GM18868 (cell line): ENCODE results near the gene TMUB1.

ENCODE experiments used
- ATAC-seq: cut with Tn5 transposase; IDR thresholded peaks from one replicate; pipeline ENCODE4 v1.9.1; 2021; ENCODE audit warnings: mild to moderate bottlenecking, moderate library complexity; ENCODE audit not compliant: unreplicated experiment

TMUB1 gene

DNA sequence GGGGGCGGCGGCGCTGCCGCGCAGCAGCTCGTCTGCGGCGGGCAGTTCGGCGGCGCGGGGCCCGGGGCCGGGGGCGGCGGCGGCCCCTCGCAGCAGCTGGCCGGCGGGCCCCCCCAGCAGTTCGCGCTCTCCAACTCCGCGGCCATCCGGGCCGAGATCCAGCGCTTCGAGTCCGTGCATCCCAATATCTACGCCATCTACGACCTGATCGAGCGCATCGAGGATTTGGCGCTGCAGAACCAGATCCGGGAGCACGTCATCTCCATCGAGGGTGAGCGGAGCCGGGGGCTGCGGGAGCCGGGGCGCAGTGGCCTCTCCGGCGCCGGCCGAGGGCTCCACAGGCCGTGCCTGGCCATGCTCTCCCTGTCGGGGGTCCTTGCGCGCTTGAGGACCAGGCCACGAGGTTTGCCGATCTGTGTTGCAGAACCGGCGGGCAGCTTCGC, 3.5 kb upstream of the TMUB1 start:
- no peak for ATAC-seq

DNA sequence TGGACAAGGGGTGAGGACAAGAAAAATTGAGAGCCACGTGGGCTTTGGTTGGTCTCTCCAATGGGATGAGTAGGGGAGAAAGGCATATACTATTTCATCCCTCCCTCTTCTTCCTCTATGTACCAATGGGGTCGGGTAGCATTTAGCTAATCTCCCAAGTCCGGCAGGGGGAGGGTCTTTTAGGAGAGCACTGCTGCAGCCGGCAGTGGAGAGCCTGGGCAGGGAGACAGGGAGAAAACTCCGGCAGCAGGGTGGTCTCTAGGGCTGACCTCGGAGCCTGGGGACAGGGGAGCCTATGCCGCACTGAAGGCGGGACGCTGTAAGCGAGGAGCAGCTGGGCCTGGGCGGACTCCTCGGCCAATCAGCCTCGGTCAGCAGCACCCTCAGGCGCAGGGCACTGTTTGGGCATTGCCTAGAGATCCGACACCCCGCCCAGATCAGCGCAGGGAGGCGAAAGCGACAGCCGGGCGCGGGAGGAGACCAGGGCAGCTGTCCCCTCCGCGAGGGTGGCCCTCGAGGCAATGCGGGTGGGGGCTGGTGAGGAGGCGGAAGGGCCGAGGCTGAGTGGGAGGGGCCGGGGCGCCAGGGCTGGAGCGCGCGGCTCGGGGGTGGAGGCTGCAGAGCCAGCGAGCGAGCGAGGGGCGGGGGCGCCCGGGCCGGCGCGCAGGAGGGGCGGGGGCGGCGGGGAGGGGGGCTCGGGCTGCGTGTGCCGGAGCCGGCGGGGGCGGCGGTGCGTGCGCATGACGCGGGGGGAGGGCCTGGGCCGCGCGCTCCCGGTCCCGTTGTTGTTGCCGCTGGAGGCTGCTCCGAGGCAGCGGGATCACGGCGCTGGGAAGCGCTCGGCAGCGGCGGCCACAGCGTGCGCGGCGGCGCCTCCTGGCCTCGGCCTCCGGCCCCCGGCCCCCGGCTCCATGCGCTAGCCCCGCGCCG, 2.7 kb upstream of the TMUB1 start, which contains the start of gene AGAP3:
Gene AGAP3 (plus strand): TSS at position 785 of the 930 bp plus-strand sequence. CDS start 267 bp downstream, outside the sequence.
- peak; percentile 39 for ATAC-seq

DNA sequence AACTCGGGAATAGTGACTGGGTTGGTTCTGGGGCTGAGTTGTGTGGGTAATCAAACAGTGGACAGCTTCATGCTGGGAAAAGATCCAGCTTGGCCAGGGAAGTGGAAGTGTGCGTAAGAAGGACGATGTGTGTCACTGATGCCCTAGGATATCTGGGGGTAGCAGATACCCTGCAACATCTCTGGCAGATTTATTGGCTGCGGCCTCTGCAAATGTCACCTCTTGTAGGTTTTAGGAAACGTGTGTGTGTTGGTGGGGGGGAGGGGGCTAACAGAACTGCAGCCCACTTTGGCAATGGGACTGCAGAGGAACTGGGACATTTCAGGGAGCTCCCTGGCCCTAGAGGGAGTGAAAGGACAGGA, 2.0 kb upstream of the TMUB1 start:
- no peak for ATAC-seq

DNA sequence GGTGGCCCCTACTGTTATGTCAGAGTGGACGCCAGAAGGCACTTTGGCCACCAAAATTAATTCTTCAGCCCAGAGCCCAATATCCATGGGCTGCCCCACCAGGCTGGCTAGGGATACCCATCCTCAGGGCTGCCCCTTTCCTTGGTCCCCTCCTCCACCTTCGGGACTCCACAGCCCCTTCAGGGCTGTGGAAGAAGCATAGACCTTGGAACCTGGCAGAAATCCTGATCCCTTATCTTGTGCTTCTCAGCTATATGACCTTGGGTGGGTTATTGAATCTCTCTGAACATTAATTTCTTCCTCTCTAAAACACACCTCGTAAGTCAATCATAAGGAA, 499 bp upstream of the TMUB1 start:
- ATAC-seq, result no peak

DNA sequence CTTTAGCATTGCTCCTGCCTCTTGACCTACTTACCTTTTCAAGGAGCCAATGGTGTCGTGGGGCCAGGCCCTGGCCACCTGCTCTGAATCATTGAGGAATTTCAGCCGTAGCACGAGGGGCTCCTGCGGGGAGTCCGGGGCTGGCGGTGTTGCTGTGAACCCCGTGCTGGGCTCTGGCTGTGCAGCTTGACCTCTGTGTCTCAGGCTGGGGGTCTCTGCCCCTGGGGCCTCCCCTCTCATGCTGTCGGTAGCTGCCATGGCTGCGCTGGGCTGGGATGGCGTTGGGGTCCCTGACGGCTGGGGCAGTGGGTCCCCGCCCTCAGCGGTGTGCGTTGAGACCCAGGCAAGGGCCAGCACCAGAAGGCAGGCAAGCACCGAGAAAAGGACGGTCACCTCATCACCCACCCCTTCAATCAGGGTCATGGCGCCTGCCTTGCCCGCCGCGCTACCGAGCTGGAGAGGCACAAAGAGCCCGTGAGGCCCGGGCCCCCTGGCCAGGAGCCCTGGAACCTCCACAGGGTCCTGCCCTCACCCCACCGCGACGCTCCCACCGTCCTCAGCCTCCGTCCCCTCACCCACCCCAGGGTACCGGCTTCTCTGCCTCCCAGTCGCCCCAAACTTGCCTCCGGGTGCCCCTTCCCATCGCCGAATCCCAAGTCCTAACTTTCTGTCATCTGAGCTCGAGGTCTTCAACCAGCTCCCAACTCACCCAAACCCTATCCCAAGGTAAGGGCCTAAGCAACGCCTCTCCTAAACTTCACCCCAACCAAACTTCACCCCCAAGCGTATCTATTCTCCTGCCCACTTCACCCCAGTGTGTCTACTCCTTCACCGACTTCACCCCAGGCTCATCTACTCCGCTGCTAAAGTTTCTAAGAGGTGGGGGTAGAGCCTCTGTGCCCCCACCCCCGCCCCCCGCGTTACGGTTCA, 887 bp downstream of the TMUB1 start:
- no peak for ATAC-seq

DNA sequence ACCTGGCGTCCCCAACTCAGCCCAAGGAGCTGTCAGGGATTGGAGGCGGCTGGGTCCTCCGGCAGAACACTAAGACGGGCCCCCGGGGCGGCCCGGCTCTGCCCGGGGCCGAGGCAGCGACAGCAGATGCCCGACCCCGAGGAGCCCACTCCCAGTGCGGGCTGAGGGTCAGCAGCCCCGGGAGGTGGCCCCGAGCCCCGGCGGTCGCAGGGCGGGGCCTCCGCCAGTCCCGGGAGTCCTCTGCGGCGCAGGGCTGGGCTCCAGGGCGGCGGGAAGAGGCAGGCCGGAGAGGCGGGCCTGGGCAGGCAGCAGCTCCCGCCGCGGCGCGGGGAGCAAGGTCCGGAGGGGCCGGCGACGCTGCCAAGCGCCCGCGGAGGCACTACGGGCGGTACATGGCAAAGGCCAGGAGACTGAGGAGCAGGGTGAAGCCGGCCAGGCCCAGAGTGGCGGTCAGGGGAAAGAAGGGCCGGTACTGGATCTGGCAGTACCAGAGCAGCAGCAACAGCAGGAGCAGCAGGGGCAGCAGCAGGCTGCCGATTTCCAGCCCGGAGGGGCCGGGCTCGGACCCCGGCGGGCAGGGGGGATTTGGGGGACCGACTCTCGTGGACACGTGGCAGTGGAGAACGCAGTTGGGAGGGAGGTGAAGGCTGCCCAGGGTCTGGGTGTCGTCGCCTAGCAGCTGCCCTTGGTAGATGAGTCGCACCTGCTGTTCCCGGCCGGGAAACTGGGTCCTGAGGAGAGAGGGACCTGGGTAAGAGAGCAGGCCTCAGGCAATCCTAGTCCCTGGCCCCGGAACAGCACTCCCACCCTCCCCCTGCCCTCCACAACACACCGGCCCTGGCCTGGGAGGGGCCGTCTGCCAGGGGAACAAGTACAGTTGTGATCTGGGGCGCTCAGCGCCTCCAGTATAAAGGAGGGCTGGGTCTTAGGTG, 1.9 kb downstream of the TMUB1 start:
- no peak for ATAC-seq

DNA sequence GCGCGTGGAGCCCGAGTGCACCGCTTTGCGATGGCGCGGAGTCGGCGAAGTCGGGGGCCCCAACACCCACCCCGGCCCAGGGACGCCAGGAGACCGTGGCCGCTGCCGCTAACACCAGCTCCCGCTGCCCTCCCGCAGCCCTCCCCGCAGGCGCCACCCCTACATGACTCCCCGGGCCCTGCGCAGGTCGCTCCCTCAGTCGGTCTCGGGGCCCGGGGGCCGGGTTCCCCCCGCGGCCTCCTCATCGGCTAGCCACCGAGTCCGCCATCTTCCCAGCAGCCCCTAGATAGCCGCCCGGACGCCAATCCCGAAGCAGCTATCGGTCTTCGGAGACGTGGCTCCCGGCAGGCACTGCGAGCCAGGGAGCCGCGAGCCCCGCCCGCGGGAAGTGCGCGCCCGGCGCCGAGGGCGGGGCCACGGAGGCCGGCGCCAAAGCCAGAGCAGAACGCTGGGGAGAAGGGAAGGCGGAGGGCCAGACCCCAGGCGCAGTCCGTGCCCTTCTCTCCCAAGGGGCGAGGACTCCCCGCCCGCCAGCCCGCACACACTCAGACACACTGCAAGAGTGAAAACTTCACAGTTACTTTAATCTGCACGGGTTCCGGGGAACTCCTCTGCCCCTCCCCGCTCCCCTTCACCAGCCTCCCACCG, 2.6 kb downstream of the TMUB1 start, which contains the start of gene FASTK:
Gene FASTK (minus strand): TSS at position 288 of the 648 bp plus-strand sequence. CDS start 43 bp downstream, at position 245.
- ATAC-seq, result peak; percentile 79

DNA sequence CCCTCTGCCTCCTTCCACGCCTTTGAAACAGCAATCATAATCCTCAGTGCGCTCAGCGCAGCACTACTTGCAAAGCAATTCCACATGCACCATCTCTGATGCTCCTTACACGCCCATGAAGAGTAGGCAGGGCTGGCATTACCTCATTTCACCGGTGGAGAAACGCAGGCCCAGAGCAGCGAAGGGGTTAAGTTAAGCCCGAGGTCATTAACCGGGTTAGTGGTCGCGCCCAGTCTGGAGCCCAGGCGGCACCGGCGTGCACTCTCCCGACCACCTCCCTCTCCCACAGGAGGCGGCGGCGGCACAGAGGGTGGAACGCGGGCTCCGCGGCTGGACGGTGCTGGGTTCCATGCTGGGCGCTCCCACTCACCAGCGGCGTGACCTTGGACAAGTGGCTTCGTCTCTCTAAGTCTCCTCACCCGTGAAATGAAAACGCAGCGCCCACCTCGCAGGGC, 3.2 kb downstream of the TMUB1 start:
- ATAC-seq, result no peak

DNA sequence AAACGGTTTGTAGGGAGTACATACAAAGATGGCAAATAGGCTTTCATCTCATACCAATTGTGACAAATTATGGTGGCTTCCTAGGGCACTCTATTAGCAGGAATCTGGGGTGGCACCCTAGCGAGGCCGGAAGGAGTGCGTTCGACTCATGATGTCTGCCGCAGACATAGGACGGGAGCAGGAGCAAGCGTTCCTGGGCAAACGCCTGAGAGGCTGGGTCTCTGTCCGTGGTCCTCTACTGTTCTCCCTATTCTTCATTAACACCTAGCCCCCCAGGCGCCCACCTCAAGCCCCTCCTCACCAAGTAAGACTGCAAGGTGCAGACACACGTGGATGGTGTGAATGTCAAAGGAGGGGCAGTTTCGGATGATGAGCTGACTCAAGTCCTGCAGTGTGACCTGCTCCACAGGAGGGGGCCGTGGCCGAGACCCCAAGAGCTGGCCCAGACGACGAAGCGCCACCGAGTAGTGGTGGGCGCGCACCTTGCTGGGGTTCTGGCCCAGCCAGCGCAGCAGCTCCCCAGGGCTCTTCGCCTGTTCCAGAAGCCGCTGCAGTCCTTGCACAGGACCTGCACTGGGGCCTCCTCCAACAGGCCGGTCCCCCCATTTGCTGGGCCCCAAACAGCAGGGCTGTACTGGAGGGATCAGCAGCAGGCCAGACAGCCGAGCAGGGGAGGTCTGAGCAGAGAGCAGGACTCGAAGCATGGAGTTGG, 3.9 kb downstream of the TMUB1 start:
- no peak for ATAC-seq

DNA sequence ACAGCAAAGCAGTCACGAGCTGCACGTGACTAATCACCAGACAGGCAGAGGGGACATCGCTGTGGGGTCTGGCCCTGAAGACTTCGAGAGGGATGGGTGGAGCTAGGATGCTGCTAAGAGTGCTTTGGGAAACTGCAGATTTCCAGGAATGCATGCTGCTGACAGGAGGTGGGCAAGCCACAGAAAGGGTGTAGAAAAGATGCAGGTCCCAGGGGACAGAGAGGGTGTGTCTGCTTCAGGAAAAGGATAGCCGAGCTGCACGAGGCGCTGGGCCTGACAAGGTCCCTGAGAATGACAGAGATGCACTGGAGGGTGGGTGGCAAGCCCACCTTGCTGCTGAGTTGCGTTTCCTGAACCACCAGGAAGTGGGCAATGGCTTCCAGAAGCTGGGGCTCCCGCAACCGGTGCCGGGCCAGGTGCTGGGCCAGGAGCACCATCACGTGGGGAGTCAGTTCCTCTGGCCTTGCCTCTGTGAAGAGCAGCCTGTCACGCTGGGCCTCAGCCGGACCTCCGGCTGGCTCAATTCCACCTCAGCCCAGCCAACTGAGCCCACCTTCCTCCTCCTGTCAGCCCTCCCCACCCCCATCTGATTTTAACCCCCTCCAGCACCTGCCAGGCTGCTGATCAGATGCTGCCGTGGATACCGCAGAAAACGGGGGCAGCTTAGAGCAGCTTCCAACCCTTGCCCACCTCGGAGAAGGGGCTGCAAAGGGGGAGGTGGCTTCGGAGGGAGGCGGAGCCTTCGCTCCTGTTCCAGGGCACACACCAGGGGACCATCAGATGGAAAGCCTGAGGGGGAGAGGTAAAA, 4.9 kb downstream of the TMUB1 start:
- ATAC-seq, result no peak

DNA sequence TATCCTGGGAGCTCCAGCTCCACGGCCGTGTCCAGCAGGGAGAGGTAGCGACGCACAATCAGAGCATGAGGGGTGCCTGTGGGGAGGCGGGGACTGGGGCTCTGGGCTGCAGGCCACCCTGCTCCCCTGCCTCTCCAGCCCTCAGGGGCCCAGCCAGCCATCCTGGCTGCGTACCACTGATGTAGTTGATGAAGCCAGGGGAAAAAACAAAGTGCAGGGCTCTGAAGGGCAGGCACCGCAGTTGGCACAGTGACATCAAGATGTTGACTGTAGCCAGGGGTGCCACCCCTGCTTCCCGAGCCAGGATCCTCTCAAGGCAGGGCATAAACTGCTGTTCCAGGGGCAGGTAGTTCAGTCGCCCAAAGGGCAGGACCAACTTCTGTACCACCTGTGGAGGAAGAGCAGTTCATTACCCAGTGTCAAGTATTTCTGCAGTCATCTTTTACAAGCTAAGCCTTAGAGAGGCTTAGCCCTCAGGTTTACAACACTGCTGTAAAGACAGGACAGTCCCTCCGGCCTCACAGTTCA, 5.5 kb downstream of the TMUB1 start:
- no peak for ATAC-seq

DNA sequence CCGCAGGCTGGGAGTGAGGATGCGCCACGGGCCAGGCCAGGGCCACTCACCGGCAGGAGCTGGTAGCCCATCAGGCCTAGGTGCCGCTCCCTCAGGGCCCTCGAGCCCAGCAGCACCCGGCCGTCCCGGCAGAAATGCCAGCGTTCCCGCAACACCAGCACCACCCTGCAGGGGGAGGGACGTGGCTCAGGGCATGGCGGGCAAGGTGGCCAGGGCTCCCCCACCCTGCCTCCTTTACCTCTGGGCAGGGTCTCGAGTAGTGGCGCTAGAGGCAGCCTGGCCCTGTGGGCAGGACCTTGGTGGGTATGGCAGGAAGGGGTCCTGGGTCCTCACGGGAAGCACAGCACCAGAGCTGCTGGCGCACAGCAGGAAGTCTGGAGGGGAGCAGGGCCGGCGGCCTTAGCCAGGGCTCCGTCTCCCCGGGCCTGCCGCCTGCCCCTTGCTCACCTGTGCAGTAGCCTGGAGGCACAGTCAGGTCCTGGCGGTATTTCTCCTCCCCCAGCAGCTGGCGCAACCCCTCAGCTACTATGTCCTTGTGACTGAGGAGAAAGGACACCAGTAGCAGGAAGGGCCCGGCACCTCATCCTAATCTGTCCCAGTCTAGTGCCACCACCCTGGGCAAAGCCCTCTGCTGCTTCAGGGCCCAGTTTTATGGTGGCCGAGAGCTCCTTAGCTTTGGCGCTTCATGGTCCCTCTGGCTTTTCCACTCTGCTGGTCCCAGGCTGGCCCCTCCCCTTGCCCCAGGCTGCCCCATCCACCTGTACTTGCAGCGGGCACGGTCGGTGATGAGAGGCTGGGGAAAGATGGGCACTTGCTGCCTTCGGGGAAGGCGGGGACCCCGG, 6.2 kb downstream of the TMUB1 start:
- ATAC-seq, result no peak

DNA sequence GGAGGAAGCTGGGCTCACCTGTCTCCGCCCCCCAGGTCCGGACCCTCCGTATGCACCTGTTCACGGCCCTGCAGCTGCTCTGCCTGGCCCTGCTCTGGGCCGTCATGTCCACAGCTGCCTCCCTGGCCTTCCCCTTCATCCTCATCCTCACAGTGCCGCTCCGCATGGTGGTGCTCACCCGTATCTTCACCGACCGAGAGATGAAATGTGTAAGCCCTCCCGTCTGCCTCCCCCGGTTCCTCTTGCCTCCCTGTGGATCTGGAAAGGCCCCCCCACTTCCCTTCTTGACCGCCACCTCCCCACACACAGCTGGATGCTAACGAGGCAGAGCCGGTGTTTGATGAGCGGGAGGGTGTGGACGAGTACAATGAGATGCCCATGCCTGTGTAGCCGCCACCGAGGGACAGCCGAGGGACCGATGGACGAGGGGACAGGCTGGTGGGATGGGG, 7.3 kb downstream of the TMUB1 start:
- no peak for ATAC-seq

DNA sequence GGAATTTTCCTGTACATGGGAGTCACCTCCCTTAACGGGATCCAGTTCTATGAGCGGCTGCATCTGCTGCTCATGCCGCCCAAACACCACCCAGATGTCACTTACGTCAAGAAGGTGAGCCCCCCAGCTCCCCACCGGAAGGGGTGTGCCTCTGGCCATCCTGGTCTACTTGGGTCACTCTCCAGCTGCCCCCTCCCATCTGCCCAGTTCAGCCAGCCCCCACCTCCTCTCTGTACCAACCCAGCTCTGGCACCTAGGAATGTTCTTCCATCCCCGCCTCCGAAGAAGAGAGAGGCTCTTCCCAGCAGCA, 7.7 kb downstream of the TMUB1 start:
- no peak for ATAC-seq

DNA sequence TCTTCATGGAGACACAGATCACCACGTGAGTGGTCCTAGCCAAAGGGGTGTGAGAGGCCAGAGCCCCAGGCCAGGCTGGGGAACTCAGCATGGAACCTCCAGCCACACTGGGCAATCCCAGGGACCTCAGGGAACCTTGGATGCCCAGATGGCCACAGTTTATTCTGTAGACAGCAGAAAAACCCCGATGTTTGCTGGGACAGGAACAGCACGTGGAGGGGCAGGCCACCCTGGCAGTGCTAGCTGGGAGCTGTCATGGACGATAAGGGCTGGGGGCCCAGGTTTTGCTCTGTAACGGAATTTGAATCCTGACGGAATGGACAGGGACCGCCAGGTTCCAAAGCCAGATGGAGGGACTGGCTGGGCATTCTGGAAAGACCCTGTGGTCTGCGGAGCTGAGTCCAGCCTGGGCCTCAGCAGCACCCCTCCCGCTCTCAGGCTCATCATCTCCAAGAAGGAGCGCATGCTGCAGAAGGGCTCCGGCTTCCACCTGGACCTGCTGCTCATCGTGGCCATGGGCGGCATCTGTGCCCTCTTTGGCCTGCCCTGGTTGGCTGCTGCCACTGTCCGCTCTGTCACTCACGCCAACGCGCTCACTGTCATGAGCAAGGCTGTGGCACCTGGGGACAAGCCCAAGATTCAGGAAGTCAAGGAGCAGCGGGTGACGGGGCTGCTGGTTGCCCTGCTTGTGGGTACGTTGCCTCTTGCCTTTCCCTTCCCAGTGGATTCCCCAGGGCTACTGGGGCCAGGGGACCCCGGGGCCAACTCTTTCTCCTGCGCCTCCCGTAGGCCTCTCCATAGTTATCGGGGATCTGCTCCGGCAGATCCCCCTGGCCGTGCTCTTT, 8.3 kb downstream of the TMUB1 start:
- ATAC-seq, result no peak

DNA sequence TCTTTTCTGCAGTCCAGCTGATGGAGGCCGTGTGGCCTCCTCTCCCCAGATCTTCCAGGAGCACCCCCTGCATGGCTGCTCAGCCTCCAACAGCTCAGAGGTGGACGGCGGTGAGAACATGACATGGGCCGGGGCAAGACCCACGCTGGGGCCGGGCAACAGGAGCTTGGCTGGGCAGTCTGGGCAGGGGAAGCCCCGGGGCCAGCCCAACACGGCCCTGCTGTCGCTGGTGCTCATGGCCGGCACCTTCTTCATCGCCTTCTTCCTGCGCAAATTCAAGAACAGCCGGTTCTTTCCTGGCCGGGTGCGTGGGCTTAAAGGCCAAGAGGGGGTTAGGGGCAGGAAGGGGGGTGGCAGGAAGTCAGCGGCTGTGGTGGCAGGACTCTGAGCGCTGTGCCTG, 9.3 kb downstream of the TMUB1 start:
- no peak for ATAC-seq
